HG03457 (cell line): Measurements from ENCODE around the gene SEPTIN10.
"Not testable (repeated sequence)": the region's sequence is repeated elsewhere in the genome, so short reads cannot be mapped to it uniquely, and the experiment has no call there.

Experiments used
- ATAC-seq: cut with Tn5 transposase; IDR thresholded peaks from one replicate; pipeline ENCODE4 v1.9.1; 2021; ENCODE audit warnings: moderate number of reproducible peaks; ENCODE audit not compliant: unreplicated experiment

SEPTIN10 gene

GRCh38 chr2:109607766-109608165, 6.0 kb downstream of the SEPTIN10 start:
- no peak for ATAC-seq

GRCh38 chr2:109604597-109604996, 9.2 kb downstream of the SEPTIN10 start:
- no peak for ATAC-seq

DNA sequence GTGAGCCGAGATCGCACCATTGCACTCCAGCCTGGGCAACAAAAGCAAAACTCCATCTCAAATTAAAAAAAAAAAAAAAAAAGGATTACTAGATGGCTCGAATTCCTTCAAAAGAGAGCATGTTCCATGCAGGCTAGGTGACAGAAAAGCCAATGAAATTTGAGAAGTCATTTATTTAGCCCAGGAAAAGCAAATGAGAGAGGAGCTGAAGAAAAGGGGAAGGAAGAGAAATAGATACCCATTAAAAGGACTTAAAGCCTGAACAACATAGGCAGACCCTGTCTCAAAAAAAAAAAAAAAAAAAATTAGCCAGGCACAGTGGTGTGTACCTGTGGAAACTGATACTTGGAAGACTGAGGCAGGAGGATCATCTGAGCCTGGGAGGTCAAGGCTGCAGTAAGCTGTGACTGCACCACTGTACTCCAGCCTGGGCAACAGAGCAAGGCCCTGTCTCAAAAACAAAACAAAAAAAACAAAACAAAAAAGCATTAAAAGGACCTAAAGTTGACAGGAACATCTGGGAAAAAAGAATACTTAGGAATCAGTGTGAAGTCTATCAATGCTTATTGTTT, 11.1 kb downstream of the SEPTIN10 start:
- ATAC-seq, result no peak

- no peak for ATAC-seq
Observed at GRCh38 chr2:109601783-109602182, 12.0 kb downstream of the SEPTIN10 start.

- ATAC-seq, result no peak
Observed at GRCh38 chr2:109597283-109597682, 16.5 kb downstream of the SEPTIN10 start.

GRCh38 chr2:109595644-109596043, 18.1 kb downstream of the SEPTIN10 start:
- ATAC-seq, result no peak

GRCh38 chr2:109594246-109594885, 19.4 kb downstream of the SEPTIN10 start:
- no peak for ATAC-seq

GRCh38 chr2:109592905-109593304, 20.9 kb downstream of the SEPTIN10 start:
- ATAC-seq, result no peak

DNA sequence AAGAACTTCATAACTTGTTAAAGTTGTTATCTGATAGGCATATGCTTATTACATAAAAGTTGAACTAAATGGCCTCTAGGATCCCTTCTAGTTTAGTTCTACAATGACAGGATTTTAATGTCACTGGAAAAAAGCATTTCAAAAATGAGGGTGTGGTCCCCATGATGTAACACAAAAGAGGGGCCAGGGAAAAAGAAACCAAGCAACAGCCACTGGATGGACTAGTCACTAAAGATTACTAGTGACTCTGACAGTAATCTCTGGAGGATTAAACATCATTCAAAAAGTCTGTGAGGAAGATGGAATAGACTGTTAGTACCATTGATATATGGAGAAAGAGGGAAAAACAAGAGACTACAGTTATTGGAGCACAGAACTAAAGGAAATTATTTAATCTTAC, 22.6 kb downstream of the SEPTIN10 start:
- ATAC-seq, result no peak

DNA sequence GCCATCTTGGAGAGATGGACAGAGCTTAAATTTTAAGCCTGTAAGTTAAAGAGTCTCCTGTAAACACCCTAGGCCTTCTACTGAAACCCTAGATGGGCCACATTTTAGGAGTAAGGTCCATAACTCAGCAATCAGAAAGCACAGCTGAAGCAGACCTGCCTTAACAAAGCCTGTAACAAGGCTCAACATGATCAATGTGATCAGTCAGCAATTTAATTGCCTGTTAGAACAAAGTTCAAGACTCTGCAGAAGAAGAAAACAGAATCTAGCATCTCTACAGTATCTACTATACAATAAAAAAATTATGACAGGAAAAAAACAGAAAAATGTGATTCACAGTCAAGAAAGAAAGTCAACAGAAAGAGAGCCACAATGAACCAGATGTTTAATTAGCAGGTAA, 27.1 kb downstream of the SEPTIN10 start:
- ATAC-seq, result no peak

DNA sequence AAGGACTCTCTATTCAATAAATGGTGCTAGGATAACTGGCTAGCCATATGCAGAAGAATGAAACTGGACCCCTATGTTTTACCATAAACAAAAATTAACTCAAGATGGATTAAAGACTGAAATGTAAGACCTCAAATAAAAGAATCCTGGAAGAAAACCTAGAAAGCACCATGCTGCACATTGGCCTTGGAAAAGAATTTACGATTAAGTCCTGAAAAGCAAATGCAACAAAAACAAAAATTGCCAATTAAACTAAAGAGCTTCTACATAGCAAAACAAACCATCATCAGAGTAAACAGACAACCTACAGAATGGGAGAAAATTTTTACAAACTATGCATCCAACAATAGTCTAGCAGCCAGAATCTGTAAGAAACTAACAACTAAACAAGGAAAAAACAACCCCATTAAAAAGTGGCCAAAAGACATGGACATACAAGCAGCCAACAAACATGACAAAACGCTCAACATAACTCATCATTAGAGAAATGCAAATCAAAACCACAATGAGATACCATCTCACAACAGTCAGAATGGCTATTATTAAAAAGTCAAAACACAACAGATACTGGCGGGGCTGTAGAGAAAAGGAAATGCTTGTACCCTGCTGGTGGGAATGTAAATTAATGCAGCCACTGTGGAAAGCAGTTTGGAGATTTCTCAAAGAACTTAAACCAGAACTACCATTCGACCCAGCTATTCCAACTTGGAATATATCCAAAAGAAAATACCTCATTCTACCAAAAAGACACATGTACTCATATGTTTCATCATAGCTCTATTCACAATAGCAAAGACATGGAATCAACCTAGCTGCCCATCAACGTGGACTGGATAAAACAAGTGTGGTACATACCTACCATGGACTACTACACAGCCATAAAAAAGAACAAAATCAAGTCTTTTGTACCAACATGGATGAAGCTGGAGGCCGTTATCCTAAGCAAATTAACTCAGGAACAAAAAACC, 30.6 kb downstream of the SEPTIN10 start:
- ATAC-seq, result no peak

- not testable (repeated sequence) for ATAC-seq
Observed at GRCh38 chr2:109577630-109578029, 36.1 kb downstream of the SEPTIN10 start.

- no peak for ATAC-seq
Observed at GRCh38 chr2:109575373-109575772, 38.4 kb downstream of the SEPTIN10 start.

- no peak for ATAC-seq
Observed at GRCh38 chr2:109563980-109564550, 49.7 kb downstream of the SEPTIN10 start.

DNA sequence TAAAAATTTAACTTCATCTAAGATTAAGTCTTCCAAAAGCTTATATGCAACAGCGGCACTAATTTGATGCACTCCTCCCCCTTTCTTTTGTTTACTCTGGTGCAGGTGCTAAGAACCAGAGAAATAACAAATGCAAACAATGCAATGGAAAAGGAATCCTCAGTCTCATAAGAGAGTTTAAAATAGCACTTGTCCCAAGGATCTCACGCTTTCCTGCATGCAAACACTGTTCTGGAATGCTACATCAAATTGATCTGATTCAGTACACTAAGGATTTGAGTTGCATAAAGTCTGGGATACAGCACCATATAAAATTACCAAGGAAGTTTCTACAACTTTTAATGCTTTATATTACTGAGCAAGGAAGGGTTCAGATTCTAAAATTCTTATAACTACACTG, 50.5 kb downstream of the SEPTIN10 start:
- ATAC-seq, result no peak

DNA sequence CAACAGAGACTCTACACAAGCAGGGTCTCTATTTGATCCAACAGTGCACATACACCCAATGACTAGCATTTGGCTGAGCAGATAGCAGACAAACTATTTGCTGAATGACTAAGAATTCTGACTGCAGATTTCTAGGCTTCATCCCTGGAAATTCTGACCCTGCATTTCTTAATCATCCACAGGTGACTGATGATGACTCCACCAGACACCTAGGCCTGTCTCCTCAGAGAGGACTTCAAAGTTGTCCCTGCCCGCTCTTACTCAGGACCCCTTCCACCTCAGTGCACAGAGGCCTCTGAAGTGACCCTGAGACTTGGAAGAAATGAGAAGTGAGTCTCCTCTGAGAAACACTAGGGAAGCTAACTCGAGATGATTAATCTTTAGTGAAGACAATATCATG, 51.3 kb downstream of the SEPTIN10 start:
- no peak for ATAC-seq

GRCh38 chr2:109560265-109560664, 53.5 kb downstream of the SEPTIN10 start:
- no peak for ATAC-seq

DNA sequence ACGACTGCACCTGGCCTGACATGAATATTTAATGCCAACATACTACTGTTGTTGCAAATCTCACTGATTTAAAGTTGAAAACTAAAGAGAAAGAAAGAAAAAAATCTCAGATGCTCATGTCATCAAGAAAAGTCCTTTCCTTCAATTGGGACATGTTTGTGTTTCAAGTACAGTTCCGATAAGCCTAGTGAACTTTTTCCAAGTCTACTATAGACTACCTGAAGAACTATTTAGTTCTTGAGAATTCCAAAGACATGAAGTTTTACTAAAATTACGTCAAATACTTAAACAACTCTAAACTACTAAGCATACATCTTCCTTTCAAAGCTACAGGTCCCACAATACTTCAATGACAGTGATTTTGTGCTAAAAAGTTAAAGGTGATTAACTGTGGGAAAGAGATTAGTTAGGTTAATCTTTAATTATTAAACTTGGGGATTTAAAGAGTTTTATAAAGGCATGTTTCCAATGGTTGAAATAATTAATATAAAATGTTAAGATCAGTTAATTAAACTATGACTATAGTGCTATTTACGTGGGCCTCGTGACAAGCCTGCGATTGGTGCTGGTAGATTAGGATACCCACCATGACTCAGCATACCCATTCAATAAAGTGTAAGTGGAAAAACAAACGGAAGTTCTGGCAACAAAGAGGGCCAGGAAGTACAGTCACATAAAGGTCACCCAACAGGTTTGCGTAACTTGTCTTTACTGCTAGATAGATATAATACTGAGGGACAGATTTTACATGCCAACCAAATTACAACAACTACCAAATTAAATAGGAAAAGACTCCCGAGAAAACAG, 55.5 kb downstream of the SEPTIN10 start:
- ATAC-seq, result no peak

DNA sequence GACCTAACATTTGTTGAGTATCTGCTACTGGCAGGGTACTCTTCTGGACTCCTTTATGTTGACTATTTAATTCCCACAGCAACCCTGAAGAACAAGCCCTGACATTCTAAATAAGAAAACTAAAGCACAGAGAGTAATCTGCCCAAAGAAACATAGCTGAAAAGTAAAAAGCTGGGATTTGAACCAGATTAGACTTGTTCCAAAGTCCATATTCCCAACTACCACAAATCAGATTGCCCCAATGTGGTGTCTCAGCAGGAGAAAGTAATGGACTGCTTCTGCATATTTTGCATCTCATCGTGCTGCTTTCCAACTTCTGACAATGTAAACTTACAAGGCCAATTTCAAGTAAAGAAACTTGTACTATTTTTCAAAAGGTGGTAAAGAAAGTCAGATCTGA, 56.5 kb downstream of the SEPTIN10 start:
- no peak for ATAC-seq

DNA sequence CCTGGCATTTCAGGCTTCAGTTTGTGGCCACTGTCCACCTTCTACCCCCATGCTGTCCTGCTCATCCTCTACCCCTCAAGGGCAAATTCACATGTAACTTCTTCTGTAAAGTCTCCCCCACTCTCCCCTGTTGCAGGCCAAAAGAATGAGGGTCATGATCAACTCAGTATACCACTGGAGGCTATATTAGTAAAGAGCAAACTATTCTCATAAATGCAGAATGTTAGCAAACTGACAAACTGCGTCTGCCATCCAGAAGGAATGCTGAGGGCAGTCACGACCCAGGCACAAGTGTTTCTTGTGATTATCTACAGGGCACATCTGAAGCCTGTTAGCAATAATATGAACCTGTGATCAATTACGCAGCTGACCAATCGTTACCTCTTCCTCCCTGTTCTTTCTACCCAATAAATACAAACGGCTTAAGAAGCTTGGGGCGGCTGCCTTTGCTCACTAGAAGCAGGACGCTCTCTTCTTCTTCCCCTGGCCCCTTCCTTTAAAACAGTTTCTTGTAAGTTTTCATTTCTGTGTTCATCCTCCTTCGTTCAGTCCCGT, 58.3 kb downstream of the SEPTIN10 start:
- no peak for ATAC-seq
